ENCODE results near the gene ODAD4. TPM values are rescaled to one million over a fixed set of nuclear protein-coding genes. Genes with fewer than 3 reads are reported as not detected.

Gene ODAD4
- total RNA-seq, 1 experiment from 2014 or later = 0.98 TPM

GRCh38 chr17:41956522-41956921 is 26.1 kb downstream of the ODAD4 start (continued):
- TF ChIP-seq REST (IDR thresholded peaks at IDR 0.05; ENCODE audit: low read depth) (no peak), CBX3 (IDR thresholded peaks at IDR 0.05; ENCODE audit: low read depth) (no peak), CEBPB (IDR thresholded peaks at IDR 0.05; ENCODE audit: low read depth) (no peak), SP1 (IDR thresholded peaks at IDR 0.05; ENCODE audit: low read depth) (no peak), EZH2 (IDR thresholded peaks at IDR 0.05) (no peak)

GRCh38 chr17:41957031-41957868 is 26.8 kb downstream of the ODAD4 start:
- Histone ChIP-seq H3K4me1 (ENCODE audit: control insufficient read depth in 1 of 2, insufficient read depth in 2 of 2, low read length in 2 of 2) (no peaks in the 10 kb centered on the region), H3K27ac (ENCODE audit: low read depth, low read length) (no peak overlapping the region), H4K20me1 (ENCODE audit: insufficient read depth) (no peaks in the 10 kb centered on the region), H3K36me3 (ENCODE audit: control insufficient read depth in 1 of 2, insufficient read depth in 2 of 2, low read length in 2 of 2) (no peaks in the 10 kb centered on the region), H3K27me3 (ENCODE audit: insufficient read depth, low read length) (no peaks in the 10 kb centered on the region), H2AFZ (ENCODE audit: low read depth, low read length, poor library complexity, severe bottlenecking) (no peak overlapping the region), H3K9me2 (ENCODE audit: insufficient read depth) (no peaks in the 10 kb centered on the region), H3K4me3 (replicated peaks in 1 of 2; ENCODE audit: low read depth in 1 of 2, low read length in 2 of 2) (no peak overlapping the region), H3K9me3 (ENCODE audit: control insufficient read depth in 1 of 2, insufficient read depth in 1 of 2, low read depth in 1 of 2, low read length in 2 of 2) (no peaks in the 10 kb centered on the region), H3K79me2 (ENCODE audit: insufficient read depth, low read length) (no peaks in the 10 kb centered on the region), H3K4me2 (ENCODE audit: low read length) (no peak overlapping the region), H3K9ac (ENCODE audit: low read length) (no peak overlapping the region)
- intact Hi-C loops (cut with micrococcal nuclease) = no loop called here
- ChIA-PET POLR2A (interaction anchor here (0.8 kb wide), 1 partner anchor 9 kb away, joined by 3 read pairs; no protein-coding TSS in a partner anchor), CTCF (interaction anchor here (0.6 to 1.5 kb wide), 2 partner anchors 22 to 27 kb away, joined by 3 read pairs; partner anchors contain the start of gene ODAD4), RAD21 (ENCODE audit: low non-redundant PET in 1 of 2, low total read pairs in 2 of 2, uncharacterized antibody in 2 of 2, unreplicated experiment in 2 of 2) (no interaction called here)
- no TSS peak for BruUV-seq (replicated peaks)
- ATAC-seq (no peak), DNase-seq (ENCODE audit: low read depth, low spot score) (no peak)
- TF ChIP-seq EZH2 (IDR thresholded peaks at IDR 0.05) = no peak
- TF ChIP-seq SRF (IDR thresholded peaks at IDR 0.05; ENCODE audit: low read depth) = no peak
- no peak for TF ChIP-seq RAD21 (IDR thresholded peaks at IDR 0.05; ENCODE audit: low read depth)
- TF ChIP-seq FOSL1 (IDR thresholded peaks at IDR 0.05; ENCODE audit: low read depth) = no peak
- no peak for TF ChIP-seq CTCF (IDR thresholded peaks at IDR 0.05 in 2 of 3, conservative IDR thresholded peaks at IDR 0.05 in 1 of 3; ENCODE audit: borderline replicate concordance in 1 of 3, insufficient read depth in 1 of 3, low read depth in 2 of 3, low read length in 2 of 3)
- TF ChIP-seq SIN3A (IDR thresholded peaks at IDR 0.05; ENCODE audit: low read depth) = no peak
- no peak for TF ChIP-seq ZNF274 (IDR thresholded peaks at IDR 0.05; ENCODE audit: low read depth, low read length)
- TF ChIP-seq CEBPB (IDR thresholded peaks at IDR 0.05; ENCODE audit: low read depth) = no peak
- TF ChIP-seq POLR2A (IDR thresholded peaks at IDR 0.05; ENCODE audit: borderline replicate concordance, extremely low read depth, insufficient read depth, insufficient read length) = no peak
- TF ChIP-seq ELF1 (IDR thresholded peaks at IDR 0.05; ENCODE audit: borderline replicate concordance, low read depth) = no peak
- TF ChIP-seq ZBTB33 (IDR thresholded peaks at IDR 0.05; ENCODE audit: extremely low read depth, insufficient replicate concordance, low read length) = no peak
- TF ChIP-seq SP1 (IDR thresholded peaks at IDR 0.05; ENCODE audit: low read depth) = no peak
- TF ChIP-seq MAX (IDR thresholded peaks at IDR 0.05) = no peak
- TF ChIP-seq YY1 (IDR thresholded peaks at IDR 0.05; ENCODE audit: extremely low read depth, insufficient replicate concordance, low read depth, low read length) = no peak
- TF ChIP-seq EZH2phosphoT487 (IDR thresholded peaks at IDR 0.05; ENCODE audit: borderline replicate concordance) = no peak
